Fibroblast of pulmonary artery (primary cell): ENCODE measurements around the gene ARID1B.
A peak's percentile ranks its signal among the peaks of the same experiment; 100 is the strongest.

Source experiments
- DNase-seq: peaks from one replicate; pipeline ENCODE4 v3.0.0-alpha.2; 2010; ENCODE audit warnings: low read depth
- H3K4me3 ChIP-seq: replicated peaks from 2 replicates; pipeline ENCODE4 v1.5.1; 2011; ENCODE audit warnings: low read depth, mild to moderate bottlenecking, control low read depth, low read length, moderate library complexity
- TF ChIP-seq, protein P1 (sequence below): IDR thresholded peaks from 2 replicates; pipeline ENCODE4 v1.5.1; 2011; ENCODE audit warnings: mild to moderate bottlenecking, control low read depth, low read length, inconsistent platforms; ENCODE audit errors: missing control alignments

Gene ARID1B

DNA sequence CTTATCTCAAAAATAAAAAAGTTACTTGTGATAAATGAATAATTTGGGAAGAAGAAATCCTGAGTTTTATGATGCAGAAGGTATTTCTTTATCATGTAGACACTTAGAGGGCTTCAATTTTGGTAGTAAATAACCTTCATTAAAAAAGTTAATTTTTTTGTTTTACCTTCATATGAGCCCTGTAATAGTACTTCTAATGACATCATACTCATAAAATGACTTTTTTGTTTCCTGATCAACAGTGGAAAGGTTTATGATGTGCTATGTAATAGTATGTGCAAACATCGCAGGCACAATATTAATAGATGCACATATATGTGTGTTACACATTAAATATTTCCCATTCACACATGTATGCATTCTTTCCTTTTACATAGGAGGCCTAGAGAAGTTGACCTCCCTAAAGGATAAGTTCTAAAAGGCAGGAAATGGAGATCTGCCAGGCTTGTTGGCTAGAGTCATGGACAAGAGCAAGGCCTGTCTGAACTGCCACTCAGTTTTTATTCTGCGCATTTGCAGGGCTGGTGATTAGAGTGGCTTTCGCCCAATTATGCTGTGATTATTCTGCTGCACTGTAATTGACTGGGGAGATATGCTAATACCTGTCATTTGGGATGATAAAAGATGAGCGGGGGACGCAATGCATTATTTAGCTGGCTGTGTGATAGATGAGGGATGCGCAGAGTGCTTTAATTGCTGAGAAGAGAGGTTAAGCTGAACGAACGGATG is 273.5 kb downstream of the ARID1B start:
- peak; percentile 31 for DNase-seq
- TF ChIP-seq, protein P1, sequence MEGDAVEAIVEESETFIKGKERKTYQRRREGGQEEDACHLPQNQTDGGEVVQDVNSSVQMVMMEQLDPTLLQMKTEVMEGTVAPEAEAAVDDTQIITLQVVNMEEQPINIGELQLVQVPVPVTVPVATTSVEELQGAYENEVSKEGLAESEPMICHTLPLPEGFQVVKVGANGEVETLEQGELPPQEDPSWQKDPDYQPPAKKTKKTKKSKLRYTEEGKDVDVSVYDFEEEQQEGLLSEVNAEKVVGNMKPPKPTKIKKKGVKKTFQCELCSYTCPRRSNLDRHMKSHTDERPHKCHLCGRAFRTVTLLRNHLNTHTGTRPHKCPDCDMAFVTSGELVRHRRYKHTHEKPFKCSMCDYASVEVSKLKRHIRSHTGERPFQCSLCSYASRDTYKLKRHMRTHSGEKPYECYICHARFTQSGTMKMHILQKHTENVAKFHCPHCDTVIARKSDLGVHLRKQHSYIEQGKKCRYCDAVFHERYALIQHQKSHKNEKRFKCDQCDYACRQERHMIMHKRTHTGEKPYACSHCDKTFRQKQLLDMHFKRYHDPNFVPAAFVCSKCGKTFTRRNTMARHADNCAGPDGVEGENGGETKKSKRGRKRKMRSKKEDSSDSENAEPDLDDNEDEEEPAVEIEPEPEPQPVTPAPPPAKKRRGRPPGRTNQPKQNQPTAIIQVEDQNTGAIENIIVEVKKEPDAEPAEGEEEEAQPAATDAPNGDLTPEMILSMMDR: no peak
- no peak overlapping the region for H3K4me3 ChIP-seq

DNA sequence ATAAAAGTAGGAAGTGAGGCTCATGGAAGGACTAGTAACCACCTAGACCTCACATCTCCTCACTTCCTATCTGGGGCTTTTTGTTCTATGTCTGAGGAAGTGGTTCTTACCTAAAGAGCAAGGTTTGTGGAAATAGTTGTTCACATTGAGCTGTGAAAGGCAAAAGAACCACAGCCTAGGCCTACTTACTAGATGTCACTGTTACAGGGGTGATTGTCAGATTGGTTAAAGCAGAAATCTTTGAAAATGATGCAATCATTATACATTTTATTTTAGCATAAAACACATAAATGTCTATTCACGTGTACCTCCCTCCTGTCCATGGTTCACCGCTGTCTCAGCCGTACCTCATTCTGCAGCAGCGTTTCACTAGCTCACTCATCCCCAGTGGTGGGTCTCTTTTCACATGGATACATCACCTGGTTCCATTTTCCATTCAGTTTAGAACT is 277.4 kb downstream of the ARID1B start:
- TF ChIP-seq, protein P1: no peak
- H3K4me3 ChIP-seq: no peak overlapping the region
- DNase-seq: no peak

GRCh38 chr6:157055863-157056262 is 278.7 kb downstream of the ARID1B start:
- TF ChIP-seq, protein P1: no peak
- DNase-seq: no peak
- H3K4me3 ChIP-seq: no peak overlapping the region

GRCh38 chr6:157056275-157056674 is 279.1 kb downstream of the ARID1B start:
- DNase-seq: no peak
- no peak overlapping the region for H3K4me3 ChIP-seq
- TF ChIP-seq, protein P1: no peak

- no peak overlapping the region for H3K4me3 ChIP-seq
- no peak for DNase-seq
- TF ChIP-seq, protein P1: no peak
These were observed 281.4 kb downstream of the ARID1B start for GRCh38 chr6:157058574-157058973.

DNA sequence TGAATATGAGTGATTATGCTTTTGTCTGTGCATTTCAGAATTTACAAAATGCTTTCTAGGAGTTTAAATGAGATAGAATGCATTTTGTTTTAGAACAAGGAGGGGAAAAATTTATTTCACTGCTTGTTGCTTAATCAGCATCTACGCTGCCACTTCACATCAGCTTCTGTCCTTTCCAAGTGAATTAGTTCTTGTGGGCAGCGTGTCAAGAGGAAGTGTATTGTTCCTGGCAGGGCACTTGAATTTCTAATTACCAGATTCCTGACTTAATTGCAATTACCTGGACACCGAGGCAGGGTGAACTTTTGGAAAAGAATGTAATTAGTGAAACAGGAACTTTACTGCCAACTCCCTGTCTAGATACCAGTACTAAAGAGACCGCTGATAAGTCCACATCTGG is 282.6 kb downstream of the ARID1B start:
- TF ChIP-seq, protein P1: no peak
- DNase-seq: peak; percentile 19
- no peak overlapping the region for H3K4me3 ChIP-seq

DNA sequence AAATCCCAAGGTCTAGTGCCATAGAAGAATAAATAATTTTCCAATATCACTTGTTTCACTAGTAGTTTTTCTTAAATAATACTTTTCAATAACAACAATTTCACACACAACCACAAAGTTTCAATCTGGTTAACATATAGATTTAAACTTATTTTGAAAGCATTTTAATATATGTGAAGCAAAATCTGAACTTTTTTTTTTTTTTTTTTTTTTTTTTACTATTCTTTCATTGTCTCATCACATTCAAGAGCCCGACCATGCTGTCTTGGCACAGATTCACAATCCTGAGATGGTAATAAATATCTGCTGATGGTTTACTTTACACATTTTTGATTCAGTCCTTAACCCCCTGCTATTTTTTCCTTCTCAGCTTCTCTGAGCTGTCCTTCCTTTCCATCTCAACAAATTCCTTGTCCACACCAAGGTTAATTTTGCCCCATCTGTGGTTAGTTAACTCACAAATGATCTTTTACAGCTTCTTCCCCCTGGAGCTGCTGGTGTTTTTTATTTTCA is 283.3 kb downstream of the ARID1B start:
- TF ChIP-seq, protein P1: no peak
- no peak overlapping the region for H3K4me3 ChIP-seq
- no peak for DNase-seq
